Ovary (tissue), 9 donors: ENCODE results near the gene SRSF12. TPM values are rescaled to one million over a fixed set of nuclear protein-coding genes. Genes with fewer than 3 reads are reported as not detected.

ENCODE experiments used
- DNase-seq, 5 donors: peaks; one replicate each; pipeline ENCODE4 v3.0.0-alpha.2; 2019 to 2020
- H3K27ac ChIP-seq, 2 donors: fragments of 200-600 bp; one replicate each; pipeline versions ENCODE4 v1.5.1 to v1.8.0; 2019 to 2022
- H3K27me3 ChIP-seq: fragments of 200-600 bp; one replicate; pipeline ENCODE4 v1.8.0; 2022
- H3K36me3 ChIP-seq: fragments of 200-600 bp; sonication (generic); one replicate; pipeline ENCODE4 v1.5.1; 2019
- H3K4me1 ChIP-seq: one replicate; pipeline ENCODE4 v1.8.1; 2013; ENCODE audit warnings: mild to moderate bottlenecking, moderate library complexity; ENCODE audit not compliant: insufficient read depth
- H3K4me3 ChIP-seq: fragments of 200-600 bp; sonication (generic); one replicate; pipeline ENCODE4 v1.5.1; 2017
- H3K9me3 ChIP-seq, 2 donors: fragments of 200-600 bp in 1 of 2; sonication (generic) in 1 of 2; one replicate each; pipeline versions ENCODE4 v1.5.1 to v1.8.1; 2013 to 2019; ENCODE audit warnings: mild to moderate bottlenecking in 1 of 2, moderate library complexity in 1 of 2
- EP300 ChIP-seq: sonication (generic); formaldehyde crosslinking; IDR thresholded peaks from one replicate; pipeline ENCODE4 v1.6.1; 2017; ENCODE audit warnings: antibody characterized with exemption
- POLR2A ChIP-seq: fragments of 450-650 bp; IDR thresholded peaks from one replicate; pipeline ENCODE4 v1.6.1; 2017; ENCODE audit warnings: antibody characterized with exemption, mild to moderate bottlenecking, moderate library complexity
- WGBS, 3 donors: extraction: QIAGEN DNeasy Blood & Tissue Kit in 1 of 3; methylation state at CpG; one replicate each; pipeline versions ENCODE4 v1.1.5 to v1.1.7; 2013 to 2017; 5-methylcytosine and 5-hydroxymethylcytosine counted together
- intact Hi-C, 4 donors: fragments of 100-400 bp; cut with DNase I; formaldehyde crosslinking; loops; one replicate each; pipeline versions ENCODE4 v1.11.0 to v1.15.1; 2022 to 2023
- polyA plus RNA-seq, 2 donors: library from polyadenylated mRNA; stranded (reverse); fragments of 200-250 nt in 1 of 2; fragments of 350-450 nt in 1 of 2; fragmentation: Illumina TruSeq in 1 of 2; extraction: RNeasy Lipid Tissue Mini Kit (QIAGEN cat#74804) in 1 of 2; gene quantifications; one replicate each; pipeline ENCODE4 v1.2.3, GENCODE V29; 2013 to 2014
- total RNA-seq, 7 donors: library from RNA; depleted of rRNA in 2 of 7; stranded (reverse); fragments of >200 nt in 2 of 7; fragmentation: NEBNext Ultra II Directional in 3 of 7; extraction: Animal tissue kit (Norgen Biotek cat#: 25700) in 3 of 7; gene quantifications; one replicate each; pipeline versions ENCODE4 v1.1.0 to v1.2.4, GENCODE V29; 2016 to 2023
- TF ChIP-seq, protein P1 (sequence below), 3 donors: fragments of 450-650 bp in 2 of 3; fragments of 200-600 bp in 1 of 3; IDR thresholded peaks; one replicate each; pipeline versions ENCODE4 v1.5.1 to v1.8.0; 2016 to 2022; ENCODE audit warnings: antibody characterized with exemption in 3 of 3, mild to moderate bottlenecking in 1 of 3
- donor health status: DM: no; HTN: no; CAD: no; lungs with moderate emphysema.
- donor health status: DM: no; HTN: no; CAD: no.
- donor health status: Bipolar disorder and iron deficiency.
- donor health status: DM: yes; HTN: yes; CAD: no.
- donor health status: DM: no; HTN: no; CAD: no.
- donor health status: DM: yes; HTN: yes; CAD: no.

The SRSF12 gene
- total and polyA plus RNA-seq, 9 donors = 0.83 to 9.8 (median 2.5) TPM

DNA sequence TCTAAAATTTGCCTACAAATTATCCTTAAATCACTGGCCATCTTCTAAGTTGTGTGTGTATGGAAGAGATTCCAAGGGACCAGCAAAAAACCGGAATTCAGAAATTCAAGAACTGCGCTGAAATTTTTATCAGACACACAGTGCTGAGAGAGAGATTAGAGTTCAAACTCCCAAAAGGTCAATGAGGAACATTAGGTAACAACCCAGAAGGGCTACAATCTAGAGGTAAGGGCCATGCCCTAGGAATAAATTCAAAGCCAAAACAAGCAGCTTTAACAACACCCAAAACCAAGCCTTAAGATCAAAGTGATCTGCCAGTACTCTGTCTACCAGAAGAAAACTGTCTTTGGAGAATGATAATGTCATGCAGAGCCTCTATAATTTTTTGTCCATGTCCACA is 17.8 kb downstream of the SRSF12 start:
- Histone ChIP-seq H3K36me3 (no peaks in the 10 kb centered on the region), H3K4me1 (no peaks in the 10 kb centered on the region), H3K27me3 (no peaks in the 10 kb centered on the region), H3K27ac (no peak overlapping the region), H3K9me3 (no peaks in the 10 kb centered on the region), H3K4me3 (no peak overlapping the region)
- TF ChIP-seq POLR2A (no peak), EP300 (no peak)
- TF ChIP-seq, protein P1, sequence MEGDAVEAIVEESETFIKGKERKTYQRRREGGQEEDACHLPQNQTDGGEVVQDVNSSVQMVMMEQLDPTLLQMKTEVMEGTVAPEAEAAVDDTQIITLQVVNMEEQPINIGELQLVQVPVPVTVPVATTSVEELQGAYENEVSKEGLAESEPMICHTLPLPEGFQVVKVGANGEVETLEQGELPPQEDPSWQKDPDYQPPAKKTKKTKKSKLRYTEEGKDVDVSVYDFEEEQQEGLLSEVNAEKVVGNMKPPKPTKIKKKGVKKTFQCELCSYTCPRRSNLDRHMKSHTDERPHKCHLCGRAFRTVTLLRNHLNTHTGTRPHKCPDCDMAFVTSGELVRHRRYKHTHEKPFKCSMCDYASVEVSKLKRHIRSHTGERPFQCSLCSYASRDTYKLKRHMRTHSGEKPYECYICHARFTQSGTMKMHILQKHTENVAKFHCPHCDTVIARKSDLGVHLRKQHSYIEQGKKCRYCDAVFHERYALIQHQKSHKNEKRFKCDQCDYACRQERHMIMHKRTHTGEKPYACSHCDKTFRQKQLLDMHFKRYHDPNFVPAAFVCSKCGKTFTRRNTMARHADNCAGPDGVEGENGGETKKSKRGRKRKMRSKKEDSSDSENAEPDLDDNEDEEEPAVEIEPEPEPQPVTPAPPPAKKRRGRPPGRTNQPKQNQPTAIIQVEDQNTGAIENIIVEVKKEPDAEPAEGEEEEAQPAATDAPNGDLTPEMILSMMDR (IDR thresholded peaks at IDR 0.05) = no peak
- intact Hi-C loops = no loop called here
- no peak for DNase-seq
- WGBS, 3 donors = 88 to 95% (median 90%) methylated on average over 2 of the region's 2 CpGs

DNA sequence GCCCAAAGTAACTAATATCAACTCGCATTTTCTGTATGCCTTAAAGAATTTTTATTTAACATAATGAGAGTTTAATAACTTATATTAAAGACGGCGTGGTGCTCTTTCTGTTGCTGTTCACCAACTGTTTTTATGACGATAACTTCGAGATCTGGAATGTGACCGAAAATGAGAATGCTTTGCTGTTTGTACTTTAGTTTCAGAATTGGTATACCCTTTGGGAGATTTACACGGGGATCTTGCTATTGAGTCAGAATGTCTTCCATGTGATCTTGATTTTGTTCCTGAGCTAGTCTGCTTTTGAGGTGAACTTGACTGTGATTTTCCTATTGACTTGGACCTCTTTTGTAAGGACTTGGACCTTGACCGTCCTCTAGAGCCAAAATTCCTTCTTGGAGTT is 19.4 kb downstream of the SRSF12 start:
- H3K27me3 ChIP-seq = no peaks in the 10 kb centered on the region
- 94 to 96% (median 95%) methylated on average over 8 of the region's 8 CpGs for WGBS, 3 donors
- no peaks in the 10 kb centered on the region for H3K9me3 ChIP-seq
- DNase-seq = no peak
- no peak for TF ChIP-seq POLR2A
- TF ChIP-seq EP300 = no peak
- TF ChIP-seq, protein P1 (IDR thresholded peaks at IDR 0.05) = no peak
- no peaks in the 10 kb centered on the region for H3K36me3 ChIP-seq
- intact Hi-C loops = no loop called here
- no peak overlapping the region for H3K4me3 ChIP-seq
- H3K4me1 ChIP-seq = no peaks in the 10 kb centered on the region
- no peak overlapping the region for H3K27ac ChIP-seq

DNA sequence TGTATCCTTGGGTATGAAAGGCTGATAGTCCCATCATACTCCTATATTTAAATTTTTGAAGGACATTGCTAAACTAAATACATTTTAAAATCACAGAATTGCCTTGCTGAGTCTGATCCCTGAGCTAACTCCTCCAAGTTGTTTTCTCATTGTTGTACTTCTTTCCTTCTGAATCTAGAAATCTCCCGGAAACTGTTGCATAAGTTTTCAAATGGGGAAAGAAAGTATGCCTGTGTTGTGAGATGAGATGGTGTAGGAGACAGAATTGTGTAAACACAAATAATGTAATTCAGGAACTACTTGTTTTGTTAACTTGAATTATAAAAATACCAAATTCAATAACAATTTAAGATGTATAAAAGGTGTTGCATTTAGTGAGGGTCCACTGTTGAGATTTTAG is 30.0 kb downstream of the SRSF12 start:
- no peak overlapping the region for H3K27ac ChIP-seq
- 24 to 57% (median 37%) methylated on average over 1 of the region's 1 CpG for WGBS, 3 donors
- H3K9me3 ChIP-seq = no peaks in the 10 kb centered on the region
- H3K36me3 ChIP-seq = no peaks in the 10 kb centered on the region
- no peaks in the 10 kb centered on the region for H3K27me3 ChIP-seq
- peaks cover 7% of the 10 kb centered on the region for H3K4me1 ChIP-seq
- TF ChIP-seq, protein P1 (IDR thresholded peaks at IDR 0.05) = no peak
- TF ChIP-seq POLR2A = no peak
- no peak overlapping the region for H3K4me3 ChIP-seq
- DNase-seq = no peak
- intact Hi-C loops = loop anchor here in 2 of 4 donors (10.0 kb wide), 2 partner anchors 57 to 103 kb away; partner anchors contain the start of gene PM20D2 (in 2 of the 2)

DNA sequence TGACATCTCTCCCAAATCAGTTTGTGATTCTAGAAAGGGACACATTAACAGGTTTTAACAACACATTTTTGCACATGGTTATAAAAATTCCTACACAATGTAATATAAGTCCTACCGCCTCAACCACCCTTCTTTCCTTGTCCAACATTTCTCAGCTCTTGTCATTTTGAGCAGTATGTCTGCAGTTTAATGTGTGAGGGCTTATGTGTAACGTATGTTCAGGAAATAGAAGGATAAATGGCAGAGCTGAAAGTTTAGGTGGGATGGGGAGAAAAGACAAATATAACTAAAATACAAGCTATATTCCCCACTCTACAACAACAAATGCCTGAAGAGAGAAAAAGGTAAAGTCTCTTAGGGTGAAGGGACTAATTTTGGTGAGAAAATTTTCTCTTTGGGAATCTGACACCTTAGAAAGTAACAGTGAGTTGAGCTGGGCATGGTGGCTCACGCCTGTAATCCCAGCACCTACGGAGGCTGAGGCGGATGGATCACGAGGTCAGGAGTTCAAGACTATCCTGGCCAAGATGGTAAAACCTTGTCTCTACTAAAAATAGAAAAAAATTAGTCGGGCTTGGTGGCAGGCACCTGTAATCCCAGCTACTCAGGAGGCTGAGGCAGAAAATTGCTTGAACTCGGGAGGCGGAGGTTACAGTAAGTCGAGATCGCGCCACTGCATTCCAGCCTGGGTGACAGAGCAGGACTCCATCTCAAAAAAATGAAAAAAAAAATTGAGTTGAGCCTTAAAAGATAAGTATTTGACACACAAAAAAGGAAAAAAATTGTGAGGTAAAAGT is 32.3 kb downstream of the SRSF12 start:
- TF ChIP-seq POLR2A (no peak), EP300 (no peak)
- TF ChIP-seq, protein P1 (IDR thresholded peaks at IDR 0.05) = no peak
- Histone ChIP-seq H3K27me3 (no peaks in the 10 kb centered on the region), H3K4me3 (no peak overlapping the region), H3K36me3 (no peaks in the 10 kb centered on the region), H3K27ac (no peak overlapping the region), H3K4me1 (peaks cover 7% of the 10 kb centered on the region), H3K9me3 (no peaks in the 10 kb centered on the region)
- 90 to 93% (median 92%) methylated on average over 12 of the region's 12 CpGs for WGBS, 3 donors
- intact Hi-C loops = loop anchor here in 2 of 4 donors (10.0 kb wide), 2 partner anchors 59 to 101 kb away; partner anchors contain the start of gene PM20D2 (in 2 of the 2)
- DNase-seq = peak in 1 of 5 donors; percentile 31
